Renal pelvis (tissue), 12 donors: ENCODE data around the gene COX17. TPM values are rescaled to one million over a fixed set of nuclear protein-coding genes. Genes with fewer than 3 reads are reported as not detected.

Experiments used
- DNase-seq: peaks from one replicate; pipeline ENCODE4 v3.0.0-alpha.2; 2013
- long read RNA-seq, 16 experiments: transcript quantifications; one replicate each; lab custom pipeline, GENCODE V29; 2026
- polyA plus RNA-seq, 3 donors: library from polyadenylated mRNA; unstranded; fragments of 120-200 nt; gene quantifications; one replicate each; pipeline ENCODE4 v1.2.1, GENCODE V29; 2013; ENCODE audit not compliant: insufficient read length in 3 of 3

Gene COX17
- 10 to 100 TPM; 44.2 to 47.2 (median 45.0) TPM for polyA plus RNA-seq
- long read RNA-seq, donor 1, transcript COX17-201 (3 exons, 684 nt): major isoform, 50 of 55 reads
- long read RNA-seq, donor 1, partial matches to known transcripts: 0 of 55 reads
- long read RNA-seq, donor 1, other reads (novel, unspliced or antisense): 0 of 55 reads
- long read RNA-seq, donor 2, transcript COX17-201 (3 exons, 684 nt): major isoform, 63 of 65 reads
- long read RNA-seq, donor 2, partial matches to known transcripts: 0 of 65 reads
- long read RNA-seq, donor 2, other reads (novel, unspliced or antisense): 0 of 65 reads
- long read RNA-seq, donor 3, transcript COX17-201 (3 exons, 684 nt): major isoform, 66 of 66 reads
- long read RNA-seq, donor 3, partial matches to known transcripts: 0 of 66 reads
- long read RNA-seq, donor 3, other reads (novel, unspliced or antisense): 0 of 66 reads
- long read RNA-seq, donor 4, transcript COX17-201 (3 exons, 684 nt): major isoform, 81 of 91 reads
- long read RNA-seq, donor 4, partial matches to known transcripts: 0 of 91 reads
- long read RNA-seq, donor 4, other reads (novel, unspliced or antisense): 6 of 91 reads
- long read RNA-seq, donor 5, transcript COX17-201 (3 exons, 684 nt): major isoform, 44 of 49 reads
- long read RNA-seq, donor 5, partial matches to known transcripts: 0 of 49 reads
- long read RNA-seq, donor 5, other reads (novel, unspliced or antisense): 5 of 49 reads
- long read RNA-seq, donor 6, transcript COX17-201 (3 exons, 684 nt): major isoform, 59 of 62 reads
- long read RNA-seq, donor 6, partial matches to known transcripts: 0 of 62 reads
- long read RNA-seq, donor 6, other reads (novel, unspliced or antisense): 0 of 62 reads
- long read RNA-seq, donor 7, transcript COX17-201 (3 exons, 684 nt): major isoform, 88 of 91 reads
- long read RNA-seq, donor 7, partial matches to known transcripts: 0 of 91 reads
- long read RNA-seq, donor 7, other reads (novel, unspliced or antisense): 0 of 91 reads
- long read RNA-seq, donor 8, transcript COX17-201 (3 exons, 684 nt): major isoform, 20 of 20 reads
- long read RNA-seq, donor 8, partial matches to known transcripts: 0 of 20 reads
- long read RNA-seq, donor 8, other reads (novel, unspliced or antisense): 0 of 20 reads
- long read RNA-seq, donor 9, transcript COX17-201 (3 exons, 684 nt): major isoform, 72 of 80 reads
- long read RNA-seq, donor 9, partial matches to known transcripts: 0 of 80 reads
- long read RNA-seq, donor 9, other reads (novel, unspliced or antisense): 6 of 80 reads
- long read RNA-seq, donor 10, transcript COX17-201 (3 exons, 684 nt): major isoform, 55 of 57 reads
- long read RNA-seq, donor 10, partial matches to known transcripts: 0 of 57 reads
- long read RNA-seq, donor 10, other reads (novel, unspliced or antisense): 0 of 57 reads
- long read RNA-seq, donor 11, transcript COX17-201 (3 exons, 684 nt): major isoform, 43 of 45 reads
- long read RNA-seq, donor 11, partial matches to known transcripts: 0 of 45 reads
- long read RNA-seq, donor 11, other reads (novel, unspliced or antisense): 0 of 45 reads
- long read RNA-seq, donor 12, transcript COX17-201 (3 exons, 684 nt): major isoform, 88 of 96 reads
- long read RNA-seq, donor 12, partial matches to known transcripts: 0 of 96 reads
- long read RNA-seq, donor 12, other reads (novel, unspliced or antisense): 7 of 96 reads
- long read RNA-seq, donor 13, transcript COX17-201 (3 exons, 684 nt): major isoform, 45 of 47 reads
- long read RNA-seq, donor 13, partial matches to known transcripts: 0 of 47 reads
- long read RNA-seq, donor 13, other reads (novel, unspliced or antisense): 0 of 47 reads
- long read RNA-seq, donor 14: 0 reads
- long read RNA-seq, donor 15, transcript COX17-201 (3 exons, 684 nt): major isoform, 76 of 83 reads
- long read RNA-seq, donor 15, partial matches to known transcripts: 0 of 83 reads
- long read RNA-seq, donor 15, other reads (novel, unspliced or antisense): 6 of 83 reads
- long read RNA-seq, donor 16, transcript COX17-201 (3 exons, 684 nt): major isoform, 80 of 89 reads
- long read RNA-seq, donor 16, partial matches to known transcripts: 0 of 89 reads
- long read RNA-seq, donor 16, other reads (novel, unspliced or antisense): 5 of 89 reads

- DNase-seq: peak; percentile 96
Observed at GRCh38 chr3:119676771-119677640, at the start of gene COX17. Gene COX17, minus strand, starts transcription at chr3:119677406. Its CDS starts 96 bp downstream, at chr3:119677310.

- no peak for DNase-seq
Observed at GRCh38 chr3:119726909-119727308, 49.7 kb upstream of the COX17 start.

- no peak for DNase-seq
Observed at GRCh38 chr3:119723022-119723421, 45.8 kb upstream of the COX17 start.

- DNase-seq: no peak
Observed at GRCh38 chr3:119717520-119717919, 40.3 kb upstream of the COX17 start.

GRCh38 chr3:119716998-119717397 lies 39.8 kb upstream of the COX17 start:
- DNase-seq: no peak

GRCh38 chr3:119715105-119715504 lies 37.9 kb upstream of the COX17 start:
- no peak for DNase-seq

- DNase-seq: peak; percentile 23
Observed at GRCh38 chr3:119703820-119704531, 26.8 kb upstream of the COX17 start.

- peak; percentile 95 for DNase-seq
Observed at GRCh38 chr3:119702530-119703527, 25.6 kb upstream of the COX17 start, which contains the start of gene CFAP91. Gene CFAP91, plus strand, starts transcription at chr3:119703022. Its CDS starts 77 bp downstream, at chr3:119703099.

GRCh38 chr3:119700920-119701734 lies 23.9 kb upstream of the COX17 start:
- no peak for DNase-seq

GRCh38 chr3:119700269-119700919 lies 23.2 kb upstream of the COX17 start:
- DNase-seq: no peak

- DNase-seq: no peak
Observed at GRCh38 chr3:119697394-119697793, 20.2 kb upstream of the COX17 start.

- no peak for DNase-seq
Observed at GRCh38 chr3:119695480-119695879, 18.3 kb upstream of the COX17 start.

- DNase-seq: no peak
Observed at GRCh38 chr3:119690043-119690656, 12.9 kb upstream of the COX17 start.

GRCh38 chr3:119683421-119683820 lies 6.2 kb upstream of the COX17 start:
- DNase-seq: no peak

- peak; percentile 20 for DNase-seq
Observed at GRCh38 chr3:119681279-119681678, 4.1 kb upstream of the COX17 start.
